BJ (cell line): ENCODE measurements around the gene HOGA1. TPM values are rescaled to one million over a fixed set of nuclear protein-coding genes. Genes with fewer than 3 reads are reported as not detected.
"Not testable (repeated sequence)": the region's sequence is repeated elsewhere in the genome, so short reads cannot be mapped to it uniquely, and the experiment has no call there.

ENCODE experiments used
- CTCF ChIA-PET: fragments of 350-600 bp; formaldehyde crosslinking; extraction: SDS; loops from one replicate; lab custom pipeline; 2021; ENCODE audit warnings: antibody characterized with exemption, inconsistent platforms; lab: Yijun Ruan, JAX
- POLR2A ChIA-PET: fragments of 300-600 bp; sonication (Branson Sonifier 250); formaldehyde crosslinking; extraction: SDS; loops from one replicate; lab custom pipeline; 2021; ENCODE audit warnings: antibody characterized with exemption; lab: Charles Lee
- DNase-seq: peaks from one replicate; pipeline ENCODE4 v3.0.0-alpha.2; 2011; ENCODE audit warnings: low read depth
- H3K27me3 ChIP-seq: 2 replicates; pipeline ENCODE4 v1.6.0; 2011; ENCODE audit warnings: low read length; ENCODE audit not compliant: control insufficient read depth, insufficient read depth
- H3K36me3 ChIP-seq: 2 replicates; pipeline ENCODE4 v1.5.1; 2011; ENCODE audit warnings: low read length; ENCODE audit not compliant: control insufficient read depth, insufficient read depth
- H3K4me3 ChIP-seq: 2 replicates; pipeline ENCODE4 v1.5.1; 2011; ENCODE audit warnings: low read depth, mild to moderate bottlenecking, control low read depth, low read length
- polyA plus RNA-seq: library from polyadenylated mRNA; depleted of rRNA; stranded (reverse); fragments of >200 nt; gene quantifications from 2 replicates; pipeline ENCODE4 v1.2.3, GENCODE V29; 2011
- TF ChIP-seq, protein P1 (sequence below): IDR thresholded peaks from 2 replicates; pipeline ENCODE4 v1.5.1; 2011; ENCODE audit warnings: low read depth, mild to moderate bottlenecking, control low read depth, inconsistent platforms, low read length, moderate library complexity; ENCODE audit not compliant: insufficient read depth

HOGA1 gene
- polyA plus RNA-seq, 1 experiment = 0.17 TPM

DNA sequence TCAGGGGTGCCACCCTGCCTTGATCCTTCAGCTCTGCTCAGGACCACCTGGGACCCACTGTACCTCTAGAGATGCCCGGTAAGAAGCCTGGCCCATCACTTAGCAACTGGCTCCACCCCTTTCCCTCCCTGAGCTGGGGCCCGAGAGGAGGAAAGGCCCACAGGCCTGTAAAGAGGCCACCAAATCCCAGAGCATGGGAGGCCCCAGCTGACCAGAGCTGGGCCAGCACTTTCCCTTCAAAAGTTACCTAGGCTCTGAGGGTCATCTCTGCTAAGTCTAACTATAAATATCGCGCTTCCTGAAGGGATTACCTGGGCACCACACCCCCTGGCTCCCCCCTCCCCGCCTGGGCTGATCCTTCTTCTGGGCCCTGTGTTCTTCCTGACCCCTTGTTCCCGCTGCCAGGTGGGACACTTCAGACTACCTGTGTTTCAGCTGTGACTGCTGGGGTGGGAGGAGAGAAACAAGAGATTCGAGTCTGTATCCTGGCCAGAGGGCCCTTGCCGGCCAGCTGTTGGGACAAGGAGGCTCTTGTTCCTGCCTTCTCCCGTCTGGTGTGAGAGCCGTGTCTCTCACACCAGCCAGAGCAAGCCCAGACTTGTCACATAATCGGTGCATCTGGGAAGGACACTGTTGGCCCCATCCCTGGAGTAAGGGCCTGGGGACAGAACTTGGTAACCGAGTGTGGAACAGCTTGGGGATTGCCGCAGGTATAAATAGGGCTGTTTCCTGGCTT, 34.4 kb upstream of the HOGA1 start:
- Histone ChIP-seq H3K4me3 (no peak overlapping the region), H3K27me3 (no peaks in the 10 kb centered on the region), H3K36me3 (no peaks in the 10 kb centered on the region)
- POLR2A ChIA-PET = no interaction called here
- no peak for DNase-seq
- CTCF ChIA-PET = interaction anchor here (1.0 to 6.8 kb wide), 6 partner anchors 15 to 143 kb away, joined by 3 to 104 read pairs (median 7); partner anchors contain the start of genes ANKRD2 and UBTD1
- TF ChIP-seq, protein P1, sequence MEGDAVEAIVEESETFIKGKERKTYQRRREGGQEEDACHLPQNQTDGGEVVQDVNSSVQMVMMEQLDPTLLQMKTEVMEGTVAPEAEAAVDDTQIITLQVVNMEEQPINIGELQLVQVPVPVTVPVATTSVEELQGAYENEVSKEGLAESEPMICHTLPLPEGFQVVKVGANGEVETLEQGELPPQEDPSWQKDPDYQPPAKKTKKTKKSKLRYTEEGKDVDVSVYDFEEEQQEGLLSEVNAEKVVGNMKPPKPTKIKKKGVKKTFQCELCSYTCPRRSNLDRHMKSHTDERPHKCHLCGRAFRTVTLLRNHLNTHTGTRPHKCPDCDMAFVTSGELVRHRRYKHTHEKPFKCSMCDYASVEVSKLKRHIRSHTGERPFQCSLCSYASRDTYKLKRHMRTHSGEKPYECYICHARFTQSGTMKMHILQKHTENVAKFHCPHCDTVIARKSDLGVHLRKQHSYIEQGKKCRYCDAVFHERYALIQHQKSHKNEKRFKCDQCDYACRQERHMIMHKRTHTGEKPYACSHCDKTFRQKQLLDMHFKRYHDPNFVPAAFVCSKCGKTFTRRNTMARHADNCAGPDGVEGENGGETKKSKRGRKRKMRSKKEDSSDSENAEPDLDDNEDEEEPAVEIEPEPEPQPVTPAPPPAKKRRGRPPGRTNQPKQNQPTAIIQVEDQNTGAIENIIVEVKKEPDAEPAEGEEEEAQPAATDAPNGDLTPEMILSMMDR = no peak

GRCh38 chr10:97550336-97551149, 33.6 kb upstream of the HOGA1 start:
- Histone ChIP-seq H3K4me3 (no peak overlapping the region), H3K36me3 (no peaks in the 10 kb centered on the region), H3K27me3 (no peaks in the 10 kb centered on the region)
- TF ChIP-seq, protein P1 = no peak
- ChIA-PET CTCF (interaction anchor here (1.0 to 6.8 kb wide), 9 partner anchors 10 to 144 kb away, joined by 3 to 104 read pairs (median 5); partner anchors contain the start of genes ANKRD2 and UBTD1), POLR2A (no interaction called here)
- no peak for DNase-seq

- no peak for DNase-seq
- Histone ChIP-seq H3K4me3 (no peak overlapping the region), H3K27me3 (no peaks in the 10 kb centered on the region), H3K36me3 (no peaks in the 10 kb centered on the region)
- ChIA-PET POLR2A (no interaction called here), CTCF (interaction anchor here (1.3 to 6.8 kb wide), 7 partner anchors 11 to 88 kb away, joined by 3 to 104 read pairs (median 9); partner anchors contain the start of gene UBTD1)
- TF ChIP-seq, protein P1 = no peak
Measured at GRCh38 chr10:97551271-97551670, 32.9 kb upstream of the HOGA1 start.

DNA sequence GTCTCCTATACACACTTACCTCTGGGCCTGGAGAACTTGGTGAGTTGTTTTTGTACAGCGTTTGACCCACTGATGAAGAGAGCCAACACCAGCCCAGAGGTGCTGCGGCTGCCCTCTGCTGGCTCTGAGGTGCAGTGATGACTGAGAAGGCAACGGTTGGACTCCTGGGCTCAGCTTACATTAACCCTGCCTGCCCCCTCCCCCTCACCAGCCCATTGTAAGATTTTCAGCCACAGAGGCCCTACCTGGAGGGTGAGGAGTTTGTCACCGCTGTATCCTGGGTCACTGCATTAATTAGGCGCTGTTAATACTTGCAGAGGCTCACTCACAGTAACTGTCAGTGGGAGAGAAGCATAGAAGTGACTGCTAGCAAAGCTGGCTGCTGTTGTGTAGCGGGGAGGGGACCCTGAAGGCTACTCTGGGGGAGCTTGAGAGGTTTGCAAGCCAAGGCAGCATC, 30.6 kb upstream of the HOGA1 start:
- TF ChIP-seq, protein P1 = peak; percentile 96
- DNase-seq = no peak
- no peak overlapping the region for H3K4me3 ChIP-seq
- ChIA-PET CTCF (interaction anchor here (0.7 to 6.8 kb wide), 37 partner anchors 8 to 173 kb away, joined by 3 to 104 read pairs (median 4); partner anchors contain the start of genes ANKRD2, RRP12 and UBTD1), POLR2A (no interaction called here)
- H3K36me3 ChIP-seq = no peaks in the 10 kb centered on the region
- no peaks in the 10 kb centered on the region for H3K27me3 ChIP-seq

GRCh38 chr10:97554336-97554735, 29.9 kb upstream of the HOGA1 start:
- H3K27me3 ChIP-seq, H3K4me3 ChIP-seq, H3K36me3 ChIP-seq, DNase-seq, POLR2A ChIA-PET: not testable (repeated sequence)
- CTCF ChIA-PET = interaction anchor here (0.6 to 6.8 kb wide), 32 partner anchors 8 to 155 kb away, joined by 3 to 104 read pairs (median 4); partner anchors contain the start of genes ANKRD2, RRP12 and UBTD1

DNA sequence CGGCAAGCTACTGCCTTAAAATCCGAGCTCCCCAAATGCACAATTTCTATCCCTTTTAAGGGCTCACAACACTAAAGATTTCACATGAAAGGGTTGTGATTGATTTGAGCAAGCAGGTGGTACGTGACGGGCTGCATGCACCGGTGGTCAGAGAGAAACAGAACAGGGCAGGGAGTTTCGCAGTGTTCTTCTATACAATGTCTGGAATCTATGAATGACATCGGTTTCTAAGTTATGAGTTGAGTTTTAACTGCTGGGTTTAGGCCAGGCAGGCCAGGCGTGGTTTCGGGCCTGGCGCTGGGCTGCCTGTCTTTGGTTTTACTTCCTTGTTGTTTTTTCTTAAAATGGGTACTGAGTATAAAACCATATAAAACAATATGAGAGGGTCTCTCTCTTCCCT, 28.6 kb upstream of the HOGA1 start:
- POLR2A ChIA-PET, H3K4me3 ChIP-seq, DNase-seq, H3K36me3 ChIP-seq, H3K27me3 ChIP-seq: not testable (repeated sequence)
- CTCF ChIA-PET = interaction anchor here (0.8 to 6.8 kb wide), 3 partner anchors 61 to 137 kb away, joined by 3 to 104 read pairs (median 4); no protein-coding TSS in a partner anchor

DNA sequence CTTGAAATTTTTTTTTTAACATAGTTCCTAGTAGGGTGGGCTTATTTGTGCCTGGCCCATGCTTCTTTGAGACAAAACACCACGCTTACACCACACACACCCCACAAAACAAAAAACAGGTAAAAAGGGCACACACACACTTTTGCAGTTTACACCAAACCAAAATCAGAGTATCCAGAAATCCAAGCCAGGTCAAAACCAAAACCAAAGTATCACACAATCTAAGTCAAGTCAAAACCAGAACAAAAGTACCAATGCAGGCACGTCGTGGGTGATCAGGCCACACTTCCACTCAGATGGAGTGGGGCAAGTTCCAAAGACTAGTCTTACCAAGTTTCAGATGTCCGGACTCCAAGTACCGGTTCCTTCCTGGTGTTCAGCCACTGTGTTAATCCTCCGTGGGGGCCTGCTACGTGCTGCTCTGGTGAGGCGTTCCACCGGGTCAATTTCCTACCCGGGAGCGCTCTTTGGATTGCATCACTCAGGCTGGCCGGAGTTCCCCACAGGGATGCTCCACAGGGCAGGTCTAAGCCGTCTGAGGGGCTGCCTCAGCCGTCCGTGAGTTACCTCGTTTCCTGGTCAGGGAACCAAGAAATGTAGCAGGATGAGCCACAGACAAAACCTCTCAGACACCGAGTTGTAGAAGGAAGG, 23.3 kb upstream of the HOGA1 start:
- H3K4me3 ChIP-seq, H3K36me3 ChIP-seq, POLR2A ChIA-PET, H3K27me3 ChIP-seq, DNase-seq: not testable (repeated sequence)
- CTCF ChIA-PET = interaction anchor here (1.8 to 3.8 kb wide), 2 partner anchors 12 to 26 kb away, joined by 6 to 10 read pairs; partner anchors contain the start of gene ANKRD2
